Panc1 (cell line): ENCODE measurements around the gene ABCC4. TPM values are rescaled to one million over a fixed set of nuclear protein-coding genes. Genes with fewer than 3 reads are reported as not detected.

ENCODE experiments used
- ATAC-seq: fragments of 200-7000 bp; cut with Tn5 transposase; 2 replicates; pipeline ENCODE4 v1.9.1; 2020; ENCODE audit warnings: mild to moderate bottlenecking, moderate library complexity
- BruUV-seq: library from RNA; stranded (reverse); fragments of 400-500 nt; replicated peaks from 2 replicates; lab custom pipeline; 2021; lab: Mats Ljungman, UMichigan
- CTCF ChIA-PET: fragments of 300-600 bp; sonication (Branson Sonifier 250); formaldehyde crosslinking; loops from one replicate; lab custom pipeline; 2022; ENCODE audit warnings: antibody characterized with exemption; lab: Charles Lee
- POLR2A ChIA-PET: fragments of 300-600 bp; sonication (Branson Sonifier 250); formaldehyde crosslinking; loops from one replicate; lab custom pipeline; 2022; ENCODE audit warnings: antibody characterized with exemption; lab: Charles Lee
- DNase-seq: peaks from one replicate; pipeline ENCODE4 v3.0.0-alpha.2; 2010; ENCODE audit warnings: low read depth, low spot score
- H3K27ac ChIP-seq: 2 replicates; pipeline ENCODE4 v1.5.1; 2011; ENCODE audit warnings: mild to moderate bottlenecking, low read length, inconsistent platforms
- H3K27me3 ChIP-seq: fragments of 200-500 bp; sonication (Bioruptor generic); 2 replicates; pipeline ENCODE4 v1.6.0; 2014; ENCODE audit warnings: low read length, inconsistent platforms; ENCODE audit not compliant: control insufficient read depth, insufficient read depth
- H3K36me3 ChIP-seq: fragments of 200-500 bp; sonication (Bioruptor generic); 2 replicates; pipeline ENCODE4 v1.5.1; 2014; ENCODE audit warnings: inconsistent platforms, mild to moderate bottlenecking, low read length, moderate library complexity; ENCODE audit not compliant: control insufficient read depth, insufficient read depth
- H3K4me1 ChIP-seq: 2 replicates; pipeline ENCODE4 v1.5.1; 2011; ENCODE audit warnings: inconsistent platforms, mild to moderate bottlenecking, low read length, moderate library complexity; ENCODE audit not compliant: control insufficient read depth, insufficient read depth
- H3K4me3 ChIP-seq, 2 experiments: 2 replicates each; pipeline ENCODE4 v1.5.1; 2011 to 2012; ENCODE audit warnings: low read depth in 2 of 2, low read length in 2 of 2, mild to moderate bottlenecking in 2 of 2, inconsistent platforms in 1 of 2, moderate library complexity in 1 of 2
- H3K9me3 ChIP-seq: fragments of 200-500 bp; sonication (Bioruptor generic); 2 replicates; pipeline ENCODE4 v1.5.1; 2014; ENCODE audit warnings: low read depth, mild to moderate bottlenecking, inconsistent platforms, low read length, moderate library complexity; ENCODE audit not compliant: control insufficient read depth, insufficient read depth
- POLR2AphosphoS5 ChIP-seq: IDR thresholded peaks from 2 replicates; pipeline ENCODE4 v1.6.1; 2012; ENCODE audit warnings: mild to moderate bottlenecking, low read depth, low read length, moderate library complexity
- REST ChIP-seq, 2 experiments: IDR thresholded peaks; 2 replicates each; pipeline ENCODE4 v1.6.1; 2011 to 2012; ENCODE audit warnings: low read depth in 2 of 2, control low read depth in 1 of 2, low read length in 1 of 2, mild to moderate bottlenecking in 1 of 2, moderate library complexity in 1 of 2; ENCODE audit not compliant: insufficient read depth in 1 of 2
- SIN3A ChIP-seq: IDR thresholded peaks from 2 replicates; pipeline ENCODE4 v1.6.1; 2012; ENCODE audit warnings: low read depth, mild to moderate bottlenecking, low read length, moderate library complexity, borderline replicate concordance; ENCODE audit not compliant: insufficient read depth
- TCF7L2 ChIP-seq: IDR thresholded peaks from 2 replicates; pipeline ENCODE4 v1.6.1; 2011; ENCODE audit warnings: mild to moderate bottlenecking, low read depth, low read length, inconsistent platforms
- in situ Hi-C: cut with HindIII; loops from 2 replicates; pipeline ENCODE4 v1.10.0; 2016; ENCODE audit warnings: low sequenced_read_pairs, low pct_unique_long_range_greater_than_20kb
- intact Hi-C: fragments of 100-400 bp; cut with micrococcal nuclease; formaldehyde crosslinking; loops from one replicate; pipeline ENCODE4 v1.10.0; 2022; ENCODE audit not compliant: unreplicated experiment
- total RNA-seq: library from RNA; stranded (reverse); gene quantifications from one replicate; pipeline ENCODE4 v1.2.1, GENCODE V29; 2021; ENCODE audit not compliant: unreplicated experiment
- TF ChIP-seq, protein P1 (sequence below): fragments of 450-650 bp; IDR thresholded peaks from 2 replicates; pipeline ENCODE4 v1.5.1; 2017; ENCODE audit warnings: mild to moderate bottlenecking

Gene ABCC4
- total RNA-seq, 1 experiment from 2014 or later = 69.3 TPM

GRCh38 chr13:94993616-94994015, 307.6 kb downstream of the ABCC4 start:
- DNase-seq (no peak), ATAC-seq (no peak)
- POLR2A ChIA-PET = no interaction called here
- intact Hi-C loops (no loop called here), in situ Hi-C loops (no loop called here)
- Histone ChIP-seq H3K4me3 (no peak overlapping the region), H3K27me3 (no peaks in the 10 kb centered on the region), H3K27ac (no peak overlapping the region), H3K4me1 (no peaks in the 10 kb centered on the region), H3K9me3 (peaks cover 5% of the 10 kb centered on the region; the same call in 1 of the 2 replicates), H3K36me3 (no peaks in the 10 kb centered on the region)
- CTCF ChIA-PET = no interaction called here
- TF ChIP-seq POLR2AphosphoS5 (no peak), SIN3A (no peak), TCF7L2 (no peak), REST (IDR thresholded peaks at IDR 0.05; ENCODE audit: insufficient read depth in 1 of 2, low read depth in 2 of 2, low read length in 1 of 2) (no peak)
- TF ChIP-seq, protein P1, sequence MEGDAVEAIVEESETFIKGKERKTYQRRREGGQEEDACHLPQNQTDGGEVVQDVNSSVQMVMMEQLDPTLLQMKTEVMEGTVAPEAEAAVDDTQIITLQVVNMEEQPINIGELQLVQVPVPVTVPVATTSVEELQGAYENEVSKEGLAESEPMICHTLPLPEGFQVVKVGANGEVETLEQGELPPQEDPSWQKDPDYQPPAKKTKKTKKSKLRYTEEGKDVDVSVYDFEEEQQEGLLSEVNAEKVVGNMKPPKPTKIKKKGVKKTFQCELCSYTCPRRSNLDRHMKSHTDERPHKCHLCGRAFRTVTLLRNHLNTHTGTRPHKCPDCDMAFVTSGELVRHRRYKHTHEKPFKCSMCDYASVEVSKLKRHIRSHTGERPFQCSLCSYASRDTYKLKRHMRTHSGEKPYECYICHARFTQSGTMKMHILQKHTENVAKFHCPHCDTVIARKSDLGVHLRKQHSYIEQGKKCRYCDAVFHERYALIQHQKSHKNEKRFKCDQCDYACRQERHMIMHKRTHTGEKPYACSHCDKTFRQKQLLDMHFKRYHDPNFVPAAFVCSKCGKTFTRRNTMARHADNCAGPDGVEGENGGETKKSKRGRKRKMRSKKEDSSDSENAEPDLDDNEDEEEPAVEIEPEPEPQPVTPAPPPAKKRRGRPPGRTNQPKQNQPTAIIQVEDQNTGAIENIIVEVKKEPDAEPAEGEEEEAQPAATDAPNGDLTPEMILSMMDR = no peak
- BruUV-seq = no TSS peak

DNA sequence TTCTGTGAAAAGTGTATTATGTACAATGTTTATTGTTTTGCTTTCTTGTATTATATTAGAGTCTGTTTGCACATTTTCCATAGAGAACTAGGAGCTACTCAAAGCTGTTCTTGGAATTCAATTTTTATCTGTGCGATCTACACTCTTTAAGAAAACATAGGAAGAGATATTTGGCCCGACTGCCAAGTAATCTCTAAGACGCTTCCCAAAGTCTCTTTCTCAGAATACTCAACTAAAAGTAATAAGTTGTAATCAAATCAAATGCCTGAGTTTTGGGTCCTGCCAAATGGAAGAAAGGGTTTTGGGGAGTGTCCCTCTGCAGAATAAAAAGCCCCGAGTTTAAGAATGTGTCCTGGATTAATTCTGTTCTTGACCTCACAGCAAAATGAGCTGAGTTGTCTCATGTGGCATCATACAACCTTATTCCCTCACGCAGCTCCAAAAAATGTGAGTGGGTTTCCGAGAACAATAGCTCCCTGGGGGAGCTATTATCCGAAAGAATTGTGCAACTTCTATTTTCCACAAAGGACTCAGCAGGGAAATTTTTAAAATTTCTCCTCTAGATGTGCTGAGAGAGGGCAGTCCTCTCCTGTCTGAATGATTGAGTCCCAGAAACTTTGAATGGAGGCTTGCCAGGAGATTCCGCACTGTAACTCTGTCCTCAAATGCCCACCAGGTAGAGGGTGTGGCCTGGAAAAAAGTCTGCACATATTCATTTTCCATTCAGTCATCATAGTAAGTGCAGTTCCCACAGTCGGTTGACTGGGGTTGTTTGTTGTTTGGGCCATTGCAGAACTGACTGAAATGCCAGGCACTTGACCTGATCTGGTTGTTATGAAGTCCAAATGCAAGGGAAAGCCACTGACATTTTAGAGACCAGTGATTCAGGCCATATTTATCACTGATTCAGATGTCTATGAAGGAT, 309.0 kb downstream of the ABCC4 start:
- BruUV-seq = no TSS peak
- in situ Hi-C loops = no loop called here

More for the DNA sequence above, 309.0 kb downstream of the ABCC4 start:
- H3K9me3 ChIP-seq = peaks cover 5% of the 10 kb centered on the region; the same call in 1 of the 2 replicates
- ChIA-PET CTCF (no interaction called here), POLR2A (no interaction called here)
- H3K4me3 ChIP-seq = no peak overlapping the region
- TF ChIP-seq SIN3A (no peak), REST (IDR thresholded peaks at IDR 0.05; ENCODE audit: insufficient read depth in 1 of 2, low read depth in 2 of 2, low read length in 1 of 2) (no peak), TCF7L2 (no peak), POLR2AphosphoS5 (no peak)
- TF ChIP-seq, protein P1 = no peak
- DNase-seq (no peak), ATAC-seq (no peak)
- intact Hi-C loops = no loop called here
- no peaks in the 10 kb centered on the region for H3K36me3 ChIP-seq
- no peaks in the 10 kb centered on the region for H3K4me1 ChIP-seq
- no peak overlapping the region for H3K27ac ChIP-seq
- H3K27me3 ChIP-seq = no peaks in the 10 kb centered on the region
